GM21717 (cell line): ENCODE data around the gene CD247.

Source experiments
- ATAC-seq: cut with Tn5 transposase; IDR thresholded peaks from one replicate; pipeline ENCODE4 v1.9.1; 2021; ENCODE audit warnings: mild to moderate bottlenecking, moderate library complexity; ENCODE audit not compliant: unreplicated experiment

The CD247 gene

DNA sequence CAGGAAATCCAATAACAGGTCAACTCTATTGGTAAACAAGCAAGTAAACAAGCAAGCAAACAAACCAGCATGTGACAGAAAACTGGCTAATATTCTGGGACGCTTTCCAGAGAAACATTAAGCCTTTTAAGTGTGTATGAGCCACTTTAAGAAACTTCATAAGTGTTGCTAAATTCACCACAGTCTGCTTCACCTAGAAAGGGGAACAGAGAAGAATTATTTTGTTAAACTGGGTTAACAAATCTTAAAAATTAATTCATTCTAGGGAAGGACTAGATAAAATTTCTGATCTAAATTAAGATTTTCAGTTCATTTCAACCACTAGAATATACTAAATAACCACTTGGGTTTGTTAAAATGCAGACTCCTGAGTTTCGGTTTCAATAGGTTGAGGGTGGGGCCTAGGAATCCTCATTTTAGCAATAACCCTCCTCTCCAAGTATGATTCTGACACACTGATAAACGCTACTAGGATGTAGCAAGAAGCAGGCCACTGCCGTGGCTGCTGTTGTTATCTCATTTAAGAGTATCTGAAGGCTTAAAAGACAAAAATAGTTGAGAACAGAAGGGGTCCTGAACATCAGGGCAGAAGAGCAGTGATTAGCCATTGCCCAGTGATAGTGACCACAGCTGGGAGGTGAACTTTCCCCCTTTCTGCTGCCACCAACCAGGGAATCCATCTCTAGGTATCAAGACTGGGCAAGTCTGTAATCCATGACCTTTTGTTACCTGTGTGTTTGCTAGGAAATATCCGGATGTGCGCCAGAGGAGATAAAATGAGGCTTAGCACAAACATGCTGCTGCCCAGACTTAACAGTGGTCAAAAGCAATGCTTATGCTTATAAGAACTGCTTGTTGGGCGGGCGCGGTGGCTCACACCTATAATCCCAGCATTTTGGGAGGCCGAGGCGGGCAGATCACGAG lies 24.0 kb upstream of the CD247 start:
- no peak for ATAC-seq

DNA sequence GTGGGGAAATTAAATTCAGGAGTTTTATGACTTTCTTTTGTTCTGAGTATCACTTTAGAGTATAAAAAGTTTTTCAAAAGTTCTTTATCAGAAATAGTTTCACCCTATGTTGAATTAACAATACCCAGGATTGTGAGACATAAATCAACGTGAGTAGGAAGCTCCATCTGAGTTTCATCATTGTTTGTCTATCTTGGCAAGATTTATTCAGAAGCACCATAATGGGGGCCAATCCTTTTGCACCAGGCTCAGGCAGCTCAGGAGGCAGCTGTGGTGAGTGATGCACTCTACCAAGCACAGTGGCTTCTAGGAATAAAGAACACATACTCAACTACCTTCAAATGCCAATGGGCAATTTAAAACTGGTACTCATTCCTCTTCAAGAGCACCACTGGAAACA lies 23.3 kb upstream of the CD247 start:
- no peak for ATAC-seq

- no peak for ATAC-seq
Measured at GRCh38 chr1:167541003-167541402, 22.7 kb upstream of the CD247 start.

DNA sequence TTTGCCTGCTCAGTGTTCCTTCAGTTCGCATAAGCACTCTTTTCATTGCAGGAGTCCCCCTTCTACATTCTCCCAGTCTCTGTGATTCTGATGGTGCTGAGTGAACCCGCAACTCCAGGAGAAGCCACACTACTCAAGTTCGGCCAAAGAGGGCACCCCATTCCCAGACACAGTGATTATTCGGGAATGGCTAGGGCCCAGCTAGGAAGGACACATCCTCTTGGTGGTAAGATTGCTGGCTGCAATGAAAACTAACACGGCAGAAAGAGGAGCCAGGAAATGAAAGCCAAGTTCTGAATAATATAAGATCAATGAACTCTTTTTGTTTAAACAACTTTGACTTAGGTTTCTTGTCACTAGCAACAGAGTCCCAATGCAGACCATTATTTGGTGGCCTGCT lies 20.3 kb upstream of the CD247 start:
- no peak for ATAC-seq

DNA sequence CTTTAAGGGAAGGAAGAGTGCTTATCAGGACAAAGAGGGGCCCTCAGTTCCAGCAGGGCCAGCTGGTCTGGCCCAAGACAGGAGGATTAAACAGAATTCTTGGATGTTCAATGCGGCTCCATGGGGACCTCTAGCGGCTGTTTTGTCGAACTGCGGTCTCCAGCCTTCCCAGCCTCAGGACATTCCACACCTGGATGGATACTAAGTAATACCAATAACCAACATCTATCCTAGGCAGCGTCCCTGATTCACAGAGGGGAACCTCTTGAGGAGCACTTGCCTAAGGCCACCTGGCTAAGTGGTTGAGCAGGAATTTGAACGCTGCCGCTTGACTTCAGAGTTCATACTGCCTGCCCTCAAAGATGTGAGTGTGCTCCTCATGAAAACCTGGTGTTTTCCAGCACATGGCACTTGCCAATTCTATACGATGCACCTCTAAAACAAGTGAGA lies 15.5 kb upstream of the CD247 start:
- no peak for ATAC-seq

- no peak for ATAC-seq
Measured at GRCh38 chr1:167532964-167533824, 14.9 kb upstream of the CD247 start.

- no peak for ATAC-seq
Measured at GRCh38 chr1:167532375-167532774, 14.0 kb upstream of the CD247 start.

DNA sequence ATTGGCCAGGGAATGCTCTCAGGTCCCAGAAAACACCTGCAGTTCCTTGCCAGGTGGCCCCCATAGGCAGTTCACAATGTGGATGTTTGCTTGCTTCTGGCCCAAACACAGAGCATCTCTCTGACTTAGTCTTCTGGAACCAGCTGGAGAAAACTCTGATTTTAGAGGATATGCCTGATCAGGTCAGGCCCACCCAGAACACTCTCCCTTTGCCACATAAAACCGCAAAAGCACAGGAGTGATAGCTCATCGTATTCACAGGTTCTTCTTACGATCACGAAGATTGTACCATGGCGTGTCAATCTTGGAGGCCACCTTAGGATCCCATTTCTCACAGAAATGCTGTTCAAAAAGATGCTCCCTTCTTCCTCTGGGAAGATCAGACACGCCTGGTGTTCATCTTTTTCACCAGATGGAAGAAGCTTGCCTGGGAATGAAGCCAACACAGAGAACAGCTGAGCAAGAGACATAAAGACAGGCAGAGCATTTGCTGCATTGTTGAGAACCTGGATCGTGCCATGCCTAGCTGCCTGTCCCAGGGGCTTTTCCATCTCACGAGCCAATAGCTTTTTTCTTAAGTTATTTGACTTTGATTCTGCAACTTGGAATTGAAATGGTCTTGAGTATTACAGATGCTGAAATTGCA lies 11.6 kb upstream of the CD247 start:
- ATAC-seq: no peak

DNA sequence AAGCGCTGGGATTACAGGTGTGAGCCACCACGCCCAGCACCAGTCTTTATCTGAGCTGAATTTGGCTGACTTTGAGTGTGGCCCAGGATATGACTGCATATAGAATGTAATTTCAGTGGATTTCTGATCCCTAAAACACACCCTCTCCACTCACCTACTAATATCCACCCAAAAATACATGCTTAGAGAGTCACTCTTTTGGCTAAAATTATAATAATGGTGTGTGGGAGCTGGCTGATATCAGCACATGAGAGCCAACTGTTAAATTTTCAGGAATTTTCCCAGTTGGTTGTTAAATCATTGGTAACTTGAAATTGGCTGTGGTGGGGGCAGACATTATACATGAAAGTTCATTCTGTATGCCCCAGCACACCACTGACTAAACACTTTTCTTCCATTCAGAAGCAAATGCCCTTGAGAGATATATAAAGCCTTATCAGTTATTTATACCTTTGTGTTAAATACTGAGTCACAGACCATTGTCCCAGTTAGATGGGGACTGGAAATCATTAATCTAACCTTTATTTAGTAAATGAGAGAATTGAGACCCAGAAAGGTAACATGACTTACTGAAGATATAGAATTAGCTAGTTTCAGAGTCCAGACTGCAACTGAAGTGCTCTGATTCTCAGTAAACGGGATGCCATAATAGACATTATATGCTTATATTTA lies 9.9 kb upstream of the CD247 start:
- ATAC-seq: no peak

- ATAC-seq: no peak
Measured at GRCh38 chr1:167526667-167527383, 8.5 kb upstream of the CD247 start.

GRCh38 chr1:167524651-167525050 lies 6.3 kb upstream of the CD247 start:
- no peak for ATAC-seq

GRCh38 chr1:167522246-167522645 lies 3.9 kb upstream of the CD247 start:
- no peak for ATAC-seq

DNA sequence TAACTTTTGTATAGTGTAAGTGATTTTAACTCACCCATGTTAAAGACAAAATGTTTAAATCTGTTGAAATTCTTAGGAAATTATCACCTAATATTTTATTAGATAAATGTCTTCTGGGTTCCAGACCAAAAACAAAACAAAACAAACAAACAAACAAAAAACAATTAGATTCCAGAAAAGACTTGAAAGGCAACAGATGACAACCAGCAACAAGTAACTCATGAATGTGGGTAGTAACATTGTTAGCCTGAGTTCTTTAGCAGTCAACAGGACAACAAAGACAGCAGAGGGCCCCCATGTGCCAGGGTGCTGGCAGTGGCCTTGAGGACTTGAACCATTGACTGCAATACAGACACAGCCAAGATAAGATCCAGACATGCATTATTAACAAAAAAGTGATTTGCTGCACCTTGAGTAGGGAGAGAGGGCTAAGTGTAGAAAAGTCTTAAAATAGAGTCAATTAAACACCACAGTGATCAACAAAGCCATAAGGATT lies 2.4 kb upstream of the CD247 start:
- no peak for ATAC-seq

DNA sequence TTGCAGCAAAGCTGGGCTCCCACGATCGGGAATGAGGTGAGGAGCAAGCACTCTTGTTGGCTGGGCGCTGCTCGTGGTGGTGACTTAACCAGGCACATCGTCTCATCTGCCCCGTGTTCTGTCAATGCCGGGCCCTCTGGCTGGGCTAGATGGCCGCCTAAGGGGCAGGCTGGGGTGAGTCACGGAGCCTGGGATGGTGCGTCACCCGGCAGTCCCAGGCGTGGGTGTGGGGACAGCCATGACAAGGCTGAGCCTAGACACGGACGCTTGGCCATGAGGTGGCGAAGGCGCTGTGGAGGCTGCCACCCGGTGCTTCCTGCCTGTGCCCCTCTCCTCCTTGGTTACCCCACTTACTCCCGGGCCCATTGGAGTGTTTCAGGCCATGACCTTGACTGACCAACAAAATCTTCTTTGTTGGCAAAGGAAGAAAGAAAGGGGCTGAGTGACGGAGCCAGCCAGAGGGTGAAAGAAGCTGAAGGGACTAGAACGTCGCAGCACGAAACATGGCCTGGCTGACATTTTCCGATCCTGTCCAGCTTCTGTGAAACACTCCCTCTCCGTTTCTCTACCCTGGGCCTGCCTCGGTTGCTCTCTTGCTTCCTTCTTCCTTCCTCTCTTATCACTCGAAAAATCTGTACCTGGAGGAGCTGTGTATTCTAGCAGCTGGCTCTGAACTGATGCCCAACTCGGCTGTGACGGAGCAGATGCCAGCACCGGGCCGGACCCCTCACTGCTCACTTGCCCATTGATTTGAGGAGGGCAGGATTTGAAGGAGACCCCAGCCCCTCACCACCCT lies 596 bp downstream of the CD247 start:
- ATAC-seq: no peak

GRCh38 chr1:167516404-167517388 lies 1.6 kb downstream of the CD247 start:
- ATAC-seq: no peak

DNA sequence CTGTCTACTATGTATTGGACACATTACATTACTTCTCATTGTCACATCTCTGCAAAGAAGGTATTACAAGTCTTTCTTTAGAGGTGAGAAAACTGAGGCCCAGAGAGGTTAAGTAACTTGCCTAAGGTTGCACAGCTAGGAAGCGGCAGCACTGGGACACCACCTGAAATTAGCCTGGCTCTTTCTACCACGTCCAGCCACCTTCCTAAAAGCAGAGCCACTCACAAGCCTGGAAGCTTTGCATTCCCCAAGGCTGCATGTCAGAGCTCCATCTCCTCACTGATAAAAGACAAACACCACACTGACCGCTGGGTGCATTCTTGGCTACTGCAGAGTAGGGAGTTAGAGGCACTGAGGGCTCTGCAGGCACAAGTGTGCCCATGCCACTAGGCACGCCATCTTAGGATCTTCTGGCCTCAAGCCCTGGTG lies 2.4 kb downstream of the CD247 start:
- no peak for ATAC-seq

DNA sequence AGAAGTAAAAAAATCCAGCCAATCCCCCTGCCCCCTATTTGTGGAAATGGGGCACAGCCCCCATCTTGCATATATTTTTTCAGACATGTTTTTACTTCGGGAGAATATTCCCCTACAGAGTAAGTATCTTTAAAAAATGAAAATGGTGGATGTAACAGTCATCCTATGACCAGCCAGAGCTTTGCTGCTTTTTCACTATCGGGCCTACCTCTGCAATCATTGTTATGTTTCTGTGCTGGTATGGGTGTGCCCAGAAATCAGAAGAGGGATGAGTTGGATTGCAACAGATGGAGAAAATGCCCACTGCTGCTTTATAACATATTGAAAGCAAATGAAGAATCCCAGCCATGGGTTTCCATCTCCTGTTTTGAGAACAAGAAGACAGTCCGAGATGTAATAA lies 2.9 kb downstream of the CD247 start:
- ATAC-seq: no peak

DNA sequence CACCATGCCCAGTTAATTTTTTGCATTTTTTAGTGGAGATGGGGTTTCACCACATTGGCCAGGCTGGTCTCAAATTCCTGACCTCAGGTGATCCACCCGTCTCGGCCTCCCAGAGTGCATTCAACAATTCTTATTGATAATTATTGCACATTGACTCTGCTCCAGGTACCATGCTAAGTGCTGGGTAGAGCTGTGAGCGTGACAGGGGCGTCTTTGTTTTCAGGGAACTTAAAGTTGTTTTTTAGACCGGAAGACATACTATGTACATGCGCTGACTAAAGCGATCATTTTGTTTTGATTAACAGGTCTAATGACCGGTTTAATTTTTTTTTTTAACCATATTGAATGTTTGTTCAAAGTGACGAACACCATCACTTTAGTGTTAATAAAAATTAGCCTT lies 4.0 kb downstream of the CD247 start:
- ATAC-seq: no peak
